ENCODE results near the gene SERPINA9. TPM values are rescaled to one million over a fixed set of nuclear protein-coding genes. Genes with fewer than 3 reads are reported as not detected.

SERPINA9 gene
- total and polyA plus RNA-seq, 8 donors = 1.1 TPM; not detected in 7

- H3K27me3 ChIP-seq = peaks cover 0 to 24% (median 0%) of the 10 kb centered on the region in 3 donors
- no peaks in the 10 kb centered on the region for H3K9me3 ChIP-seq
- no peak for DNase-seq
- 85 to 96% (median 89%) methylated on average over 4 of the region's 4 CpGs for WGBS, 5 donors
- no peak for TF ChIP-seq EP300 (IDR thresholded peaks at IDR 0.05)
- TF ChIP-seq POLR2AphosphoS5 (IDR thresholded peaks at IDR 0.05) = no peak
- no peak for TF ChIP-seq POLR2A (IDR thresholded peaks at IDR 0.05)
- no peak for TF ChIP-seq CTCF (IDR thresholded peaks at IDR 0.05)
- no peak overlapping the region for H3K27ac ChIP-seq
- intact Hi-C loops (cut with DNase I; ENCODE audit: low total_unique reads) = no loop called here
- no peaks in the 10 kb centered on the region for H3K36me3 ChIP-seq
- H3K4me1 ChIP-seq = no peaks in the 10 kb centered on the region
- H3K4me3 ChIP-seq = no peak overlapping the region
Observed at GRCh38 chr14:94505206-94505605, 29.2 kb upstream of the SERPINA9 start.

- intact Hi-C loops (cut with DNase I; ENCODE audit: low total_unique reads) = no loop called here
- no peaks in the 10 kb centered on the region for H3K4me1 ChIP-seq
- H3K27ac ChIP-seq = no peak overlapping the region
- no peaks in the 10 kb centered on the region for H3K9me3 ChIP-seq
- H3K36me3 ChIP-seq = no peaks in the 10 kb centered on the region
- TF ChIP-seq POLR2A (IDR thresholded peaks at IDR 0.05) = no peak
- no peak overlapping the region for H3K4me3 ChIP-seq
- peaks cover 0 to 26% (median 0%) of the 10 kb centered on the region in 3 donors for H3K27me3 ChIP-seq
- no peak for DNase-seq
- WGBS, 5 donors = 63 to 75% (median 71%) methylated on average over 15 to 16 of the region's 16 CpGs
Observed at GRCh38 chr14:94501588-94502516, 25.9 kb upstream of the SERPINA9 start.

- peaks cover 0 to 19% (median 0%) of the 10 kb centered on the region in 3 donors for H3K27me3 ChIP-seq
- no peaks in the 10 kb centered on the region for H3K9me3 ChIP-seq
- WGBS, 5 donors = 63 to 80% (median 74%) methylated on average over 2 to 3 of the region's 3 CpGs
- no peaks in the 10 kb centered on the region for H3K36me3 ChIP-seq
- H3K4me1 ChIP-seq = no peaks in the 10 kb centered on the region
- no peak overlapping the region for H3K27ac ChIP-seq
- H3K4me3 ChIP-seq = no peak overlapping the region
- DNase-seq = no peak
- intact Hi-C loops (cut with DNase I; ENCODE audit: low total_unique reads) = no loop called here
- TF ChIP-seq CTCF (IDR thresholded peaks at IDR 0.05) (no peak), POLR2A (IDR thresholded peaks at IDR 0.05) (no peak), POLR2AphosphoS5 (IDR thresholded peaks at IDR 0.05) (no peak), EP300 (IDR thresholded peaks at IDR 0.05) (no peak)
Observed at GRCh38 chr14:94500264-94500663, 24.3 kb upstream of the SERPINA9 start.

GRCh38 chr14:94499673-94500072 lies 23.7 kb upstream of the SERPINA9 start:
- DNase-seq = no peak
- no peak overlapping the region for H3K4me3 ChIP-seq
- no peaks in the 10 kb centered on the region for H3K36me3 ChIP-seq
- H3K27ac ChIP-seq = no peak overlapping the region
- no peaks in the 10 kb centered on the region for H3K4me1 ChIP-seq
- H3K27me3 ChIP-seq = peaks cover 0 to 18% (median 0%) of the 10 kb centered on the region in 3 donors
- no peaks in the 10 kb centered on the region for H3K9me3 ChIP-seq
- WGBS, 5 donors = 62 to 80% (median 75%) methylated on average over 2 of the region's 2 CpGs
- no peak for TF ChIP-seq EP300 (IDR thresholded peaks at IDR 0.05)
- no peak for TF ChIP-seq CTCF (IDR thresholded peaks at IDR 0.05)
- no peak for TF ChIP-seq POLR2A (IDR thresholded peaks at IDR 0.05)
- no peak for TF ChIP-seq POLR2AphosphoS5 (IDR thresholded peaks at IDR 0.05)
- intact Hi-C loops (cut with DNase I; ENCODE audit: low total_unique reads) = no loop called here

- Histone ChIP-seq H3K36me3 (no peaks in the 10 kb centered on the region), H3K27ac (no peak overlapping the region), H3K9me3 (no peaks in the 10 kb centered on the region), H3K27me3 (peaks cover 0 to 26% (median 0%) of the 10 kb centered on the region in 3 donors), H3K4me1 (no peaks in the 10 kb centered on the region), H3K4me3 (no peak overlapping the region)
- TF ChIP-seq POLR2AphosphoS5 (IDR thresholded peaks at IDR 0.05) = no peak
- no peak for TF ChIP-seq EP300 (IDR thresholded peaks at IDR 0.05)
- TF ChIP-seq POLR2A (IDR thresholded peaks at IDR 0.05) = no peak
- no peak for TF ChIP-seq CTCF (IDR thresholded peaks at IDR 0.05)
- no peak for DNase-seq
- intact Hi-C loops (cut with DNase I; ENCODE audit: low total_unique reads) = no loop called here
- 75 to 87% (median 82%) methylated on average over 3 of the region's 3 CpGs for WGBS, 5 donors
Observed at GRCh38 chr14:94498215-94498614, 22.2 kb upstream of the SERPINA9 start.
